Right lobe of liver (tissue), 4 donors: ENCODE data around the gene PUS3.

Source experiments
- POLR2A ChIP-seq: fragments of 450-650 bp; IDR thresholded peaks from one replicate; pipeline ENCODE4 v1.6.1; 2017; ENCODE audit warnings: antibody characterized with exemption, mild to moderate bottlenecking
- TF ChIP-seq, protein P1 (sequence below), 4 donors: fragments of 200-600 bp in 3 of 4; fragments of 450-650 bp in 1 of 4; IDR thresholded peaks; one replicate each; pipeline versions ENCODE4 v1.5.1 to v1.8.0; 2016 to 2022; ENCODE audit warnings: antibody characterized with exemption in 4 of 4, mild to moderate bottlenecking in 2 of 4
- donor health status: DM: no; HTN: no; CAD: no.
- donor health status: DM: no; HTN: no; CAD: no.
- donor health status: DM: no; HTN: yes; CAD: no.

DNA sequence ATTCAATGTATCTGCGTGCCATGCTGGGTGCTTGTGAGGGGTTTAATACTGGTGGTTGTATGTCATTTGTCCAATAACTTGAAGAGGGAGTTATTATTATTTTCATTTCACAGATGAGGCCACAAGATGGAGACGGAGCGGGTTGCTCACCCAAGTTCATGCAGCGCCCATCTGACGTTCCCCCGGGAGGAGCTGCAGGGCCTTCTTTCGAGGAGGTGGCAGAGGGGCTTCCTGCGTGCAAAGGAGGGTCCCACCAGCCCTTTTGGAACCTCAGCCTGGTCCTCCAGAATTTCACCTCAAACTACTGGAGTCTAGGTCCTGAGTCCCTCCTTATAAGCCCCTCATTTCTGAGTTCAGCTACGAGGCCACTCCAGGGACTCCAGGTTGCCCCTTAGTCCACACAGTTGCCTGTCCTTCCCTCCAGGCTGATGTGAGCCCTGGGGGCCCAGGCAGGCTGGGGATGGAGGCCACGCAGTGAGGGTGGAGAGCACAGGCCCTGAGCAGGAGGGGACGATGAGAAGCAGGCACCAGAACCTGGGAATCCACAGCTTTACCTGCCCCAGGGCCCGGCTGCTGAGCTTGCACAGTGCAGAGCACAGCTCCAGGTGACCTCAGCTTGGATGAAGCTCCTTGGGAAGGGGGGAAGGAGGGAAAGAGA, 39.9 kb upstream of the PUS3 start:
- TF ChIP-seq POLR2A: no peak
- TF ChIP-seq, protein P1, sequence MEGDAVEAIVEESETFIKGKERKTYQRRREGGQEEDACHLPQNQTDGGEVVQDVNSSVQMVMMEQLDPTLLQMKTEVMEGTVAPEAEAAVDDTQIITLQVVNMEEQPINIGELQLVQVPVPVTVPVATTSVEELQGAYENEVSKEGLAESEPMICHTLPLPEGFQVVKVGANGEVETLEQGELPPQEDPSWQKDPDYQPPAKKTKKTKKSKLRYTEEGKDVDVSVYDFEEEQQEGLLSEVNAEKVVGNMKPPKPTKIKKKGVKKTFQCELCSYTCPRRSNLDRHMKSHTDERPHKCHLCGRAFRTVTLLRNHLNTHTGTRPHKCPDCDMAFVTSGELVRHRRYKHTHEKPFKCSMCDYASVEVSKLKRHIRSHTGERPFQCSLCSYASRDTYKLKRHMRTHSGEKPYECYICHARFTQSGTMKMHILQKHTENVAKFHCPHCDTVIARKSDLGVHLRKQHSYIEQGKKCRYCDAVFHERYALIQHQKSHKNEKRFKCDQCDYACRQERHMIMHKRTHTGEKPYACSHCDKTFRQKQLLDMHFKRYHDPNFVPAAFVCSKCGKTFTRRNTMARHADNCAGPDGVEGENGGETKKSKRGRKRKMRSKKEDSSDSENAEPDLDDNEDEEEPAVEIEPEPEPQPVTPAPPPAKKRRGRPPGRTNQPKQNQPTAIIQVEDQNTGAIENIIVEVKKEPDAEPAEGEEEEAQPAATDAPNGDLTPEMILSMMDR (IDR thresholded peaks at IDR 0.05): no peak
